Measurements from ENCODE around the gene C1orf116. TPM values are rescaled to one million over a fixed set of nuclear protein-coding genes. Genes with fewer than 3 reads are reported as not detected.

C1orf116 gene
- total RNA-seq, 4 donors from 2014 or later = 25.7 to 41.2 (median 29.2) TPM

DNA sequence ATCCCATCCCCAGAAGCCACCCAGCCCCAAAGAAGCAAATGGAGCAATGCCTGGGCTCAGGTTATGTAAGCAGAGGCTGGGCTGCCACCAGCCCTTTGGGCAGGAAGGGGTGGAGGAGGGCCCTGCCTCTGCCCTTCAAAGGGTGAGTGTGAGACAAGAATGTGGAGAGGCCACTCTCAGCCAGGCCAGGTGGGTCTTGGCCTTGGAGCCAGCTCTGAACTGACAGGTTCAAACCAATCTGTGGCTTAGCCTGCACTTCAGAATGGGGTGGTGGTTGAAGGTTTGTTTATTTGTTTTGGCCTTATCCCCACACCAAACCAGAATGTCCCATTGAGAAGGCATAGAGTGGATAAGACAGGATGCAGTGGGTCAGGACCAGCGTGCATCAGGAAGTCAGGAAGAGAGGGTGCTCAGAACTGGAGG is 29.8 kb downstream of the C1orf116 start:
- H3K4me1 ChIP-seq = peaks cover 0 to 18% (median 8%) of the 10 kb centered on the region in 4 donors
- no peak overlapping the region for H3K4me3 ChIP-seq
- no peak for DNase-seq
- WGBS, 2 donors (ENCODE audit: low coverage in 1 of 2) = 67% methylated on average over 1 of the region's 1 CpG; no CpG with 5 or more reads in 1 of the 2 donors
- H3K36me3 ChIP-seq = no peaks in the 10 kb centered on the region
- H3K9me3 ChIP-seq = no peaks in the 10 kb centered on the region
- no peaks in the 10 kb centered on the region for H3K27me3 ChIP-seq
- no peak for TF ChIP-seq POLR2A (IDR thresholded peaks at IDR 0.05)
- TF ChIP-seq EP300 (IDR thresholded peaks at IDR 0.05; ENCODE audit: low read depth) = no peak
- TF ChIP-seq, protein P1, sequence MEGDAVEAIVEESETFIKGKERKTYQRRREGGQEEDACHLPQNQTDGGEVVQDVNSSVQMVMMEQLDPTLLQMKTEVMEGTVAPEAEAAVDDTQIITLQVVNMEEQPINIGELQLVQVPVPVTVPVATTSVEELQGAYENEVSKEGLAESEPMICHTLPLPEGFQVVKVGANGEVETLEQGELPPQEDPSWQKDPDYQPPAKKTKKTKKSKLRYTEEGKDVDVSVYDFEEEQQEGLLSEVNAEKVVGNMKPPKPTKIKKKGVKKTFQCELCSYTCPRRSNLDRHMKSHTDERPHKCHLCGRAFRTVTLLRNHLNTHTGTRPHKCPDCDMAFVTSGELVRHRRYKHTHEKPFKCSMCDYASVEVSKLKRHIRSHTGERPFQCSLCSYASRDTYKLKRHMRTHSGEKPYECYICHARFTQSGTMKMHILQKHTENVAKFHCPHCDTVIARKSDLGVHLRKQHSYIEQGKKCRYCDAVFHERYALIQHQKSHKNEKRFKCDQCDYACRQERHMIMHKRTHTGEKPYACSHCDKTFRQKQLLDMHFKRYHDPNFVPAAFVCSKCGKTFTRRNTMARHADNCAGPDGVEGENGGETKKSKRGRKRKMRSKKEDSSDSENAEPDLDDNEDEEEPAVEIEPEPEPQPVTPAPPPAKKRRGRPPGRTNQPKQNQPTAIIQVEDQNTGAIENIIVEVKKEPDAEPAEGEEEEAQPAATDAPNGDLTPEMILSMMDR (IDR thresholded peaks at IDR 0.05) = no peak
- no peak for TF ChIP-seq POLR2AphosphoS5 (IDR thresholded peaks at IDR 0.05)
- intact Hi-C loops (cut with DNase I; ENCODE audit: low total_unique reads) (no loop called here), in situ Hi-C loops (cut with MboI; ENCODE audit: low pct_ligation_motif_present in 1 of 4, low pct_unique_long_range_greater_than_20kb in 1 of 4, low sequenced_read_pairs in 3 of 4) (no loop called here)
- no peak overlapping the region for H3K27ac ChIP-seq

DNA sequence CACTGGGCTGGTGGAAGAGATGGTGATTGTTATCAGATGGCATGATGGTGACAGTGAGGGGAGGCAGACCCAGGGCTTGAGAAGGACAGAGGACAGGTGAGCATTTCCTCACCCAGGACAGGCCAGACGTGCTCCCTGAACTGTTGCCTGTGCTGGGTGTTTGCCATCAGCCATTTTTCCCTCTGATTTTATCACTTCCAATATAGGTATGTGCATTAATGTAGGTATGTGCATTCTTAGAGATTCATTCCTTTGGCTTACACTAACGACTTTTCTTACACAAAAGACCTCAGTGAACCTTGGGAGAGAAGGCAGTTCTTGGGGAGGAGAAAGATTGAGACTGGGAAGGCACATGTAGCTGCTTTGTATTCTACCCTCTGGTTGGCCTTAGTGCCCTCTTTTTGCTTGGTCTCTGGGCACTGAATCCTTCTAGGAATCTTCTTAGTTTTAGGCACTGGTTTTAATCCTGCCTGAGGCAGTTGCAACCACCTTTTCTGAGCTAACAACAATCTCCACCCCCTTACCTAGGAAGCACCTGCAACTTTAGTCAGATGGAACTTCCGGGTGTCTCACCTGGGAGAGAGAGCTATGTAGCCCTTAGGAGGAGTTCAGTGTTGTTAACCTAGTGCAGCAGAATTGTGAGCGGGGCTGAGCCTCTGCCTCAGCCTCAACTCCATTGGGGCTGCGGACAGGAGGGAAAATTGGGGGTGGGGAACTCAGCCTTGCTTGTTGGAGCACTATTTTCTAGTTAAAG is 30.9 kb downstream of the C1orf116 start:
- TF ChIP-seq POLR2AphosphoS5 (IDR thresholded peaks at IDR 0.05) (no peak), POLR2A (IDR thresholded peaks at IDR 0.05) (no peak), EP300 (IDR thresholded peaks at IDR 0.05; ENCODE audit: low read depth) (no peak)
- TF ChIP-seq, protein P1 (IDR thresholded peaks at IDR 0.05) = no peak
- WGBS, 2 donors (ENCODE audit: low coverage in 1 of 2) = 29 to 59% methylated on average over 2 to 5 of the region's 5 CpGs
- Histone ChIP-seq H3K4me1 (peaks cover 0 to 18% (median 8%) of the 10 kb centered on the region in 4 donors), H3K27ac (peak overlapping the region in 1 of 4 donors; percentile 36), H3K36me3 (no peaks in the 10 kb centered on the region), H3K9me3 (no peaks in the 10 kb centered on the region), H3K4me3 (no peak overlapping the region), H3K27me3 (no peaks in the 10 kb centered on the region)
- no peak for DNase-seq
- intact Hi-C loops (cut with DNase I; ENCODE audit: low total_unique reads) = no loop called here
- in situ Hi-C loops (cut with MboI; ENCODE audit: low pct_ligation_motif_present in 1 of 4, low pct_unique_long_range_greater_than_20kb in 1 of 4, low sequenced_read_pairs in 3 of 4) = no loop called here

DNA sequence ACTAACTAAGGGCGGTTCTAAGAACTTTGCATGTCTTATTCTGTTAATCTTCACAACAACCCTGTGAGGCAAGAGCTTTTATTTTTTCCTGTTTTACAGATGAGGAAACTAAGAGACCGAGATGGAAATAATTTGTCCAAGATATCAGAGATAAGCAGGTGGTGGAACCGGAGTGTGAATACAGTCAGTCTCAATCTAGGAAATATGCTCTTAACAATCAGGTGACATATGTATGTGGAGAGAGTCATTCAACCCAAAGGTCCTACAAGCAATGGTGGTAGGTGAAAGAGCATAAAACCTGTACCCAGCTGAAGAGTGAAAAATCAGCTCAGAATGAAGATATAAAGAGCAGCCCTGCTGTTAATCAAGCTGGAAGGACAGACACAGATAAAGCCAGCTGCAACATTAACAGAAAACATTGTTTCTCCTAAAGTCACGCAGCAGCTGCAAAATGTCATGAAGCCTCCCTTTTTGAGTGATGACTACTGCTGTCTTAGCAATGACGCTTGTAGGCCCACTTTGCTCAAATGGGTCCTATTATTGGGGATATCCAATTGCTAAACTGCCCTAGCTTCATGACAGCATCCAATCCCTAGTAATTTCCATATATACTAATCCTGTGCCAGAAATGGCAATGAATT is 31.8 kb downstream of the C1orf116 start:
- no peak overlapping the region for H3K4me3 ChIP-seq
- H3K9me3 ChIP-seq = no peaks in the 10 kb centered on the region
- intact Hi-C loops (cut with DNase I; ENCODE audit: low total_unique reads) = no loop called here
- H3K27me3 ChIP-seq = no peaks in the 10 kb centered on the region
- WGBS, 2 donors (ENCODE audit: low coverage in 1 of 2) = 68 to 70% methylated on average over 4 to 5 of the region's 5 CpGs
- H3K4me1 ChIP-seq = peaks cover 0 to 17% (median 8%) of the 10 kb centered on the region in 4 donors
- H3K27ac ChIP-seq = no peak overlapping the region
- H3K36me3 ChIP-seq = no peaks in the 10 kb centered on the region
- DNase-seq = no peak
- TF ChIP-seq EP300 (IDR thresholded peaks at IDR 0.05; ENCODE audit: low read depth) (no peak), POLR2AphosphoS5 (IDR thresholded peaks at IDR 0.05) (no peak), POLR2A (IDR thresholded peaks at IDR 0.05) (no peak)
- TF ChIP-seq, protein P1 (IDR thresholded peaks at IDR 0.05) = no peak
- in situ Hi-C loops (cut with MboI; ENCODE audit: low pct_ligation_motif_present in 1 of 4, low pct_unique_long_range_greater_than_20kb in 1 of 4, low sequenced_read_pairs in 3 of 4) = no loop called here

DNA sequence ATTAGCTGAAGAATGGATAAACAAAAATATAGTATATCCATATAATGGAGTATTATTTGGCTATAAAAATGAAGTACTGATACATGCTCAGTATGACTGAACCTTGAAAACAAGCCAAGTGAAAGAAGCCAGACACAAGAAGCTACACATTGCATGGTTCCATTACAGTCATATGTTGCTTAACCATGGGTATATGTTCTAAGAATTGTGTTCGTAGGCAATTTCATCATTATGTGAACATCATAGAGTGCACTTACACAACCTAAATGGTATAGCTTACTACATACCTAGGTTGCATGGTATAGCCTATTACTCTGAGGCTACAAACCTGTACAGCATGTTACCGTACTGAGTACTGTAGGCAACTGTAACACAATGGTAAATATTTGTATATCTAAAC is 33.7 kb downstream of the C1orf116 start:
- intact Hi-C loops (cut with DNase I; ENCODE audit: low total_unique reads) (no loop called here), in situ Hi-C loops (cut with MboI; ENCODE audit: low pct_ligation_motif_present in 1 of 4, low pct_unique_long_range_greater_than_20kb in 1 of 4, low sequenced_read_pairs in 3 of 4) (no loop called here)
- 88 to 93% methylated on average over 1 to 2 of the region's 2 CpGs for WGBS, 2 donors (ENCODE audit: low coverage in 1 of 2)
- no peak for DNase-seq
- Histone ChIP-seq H3K36me3 (no peaks in the 10 kb centered on the region), H3K27me3 (no peaks in the 10 kb centered on the region), H3K4me1 (peaks cover 0 to 15% (median 3%) of the 10 kb centered on the region in 4 donors), H3K27ac (no peak overlapping the region), H3K4me3 (no peak overlapping the region), H3K9me3 (no peaks in the 10 kb centered on the region)
- TF ChIP-seq, protein P1 (IDR thresholded peaks at IDR 0.05) = no peak
- TF ChIP-seq POLR2A (IDR thresholded peaks at IDR 0.05) (no peak), EP300 (IDR thresholded peaks at IDR 0.05; ENCODE audit: low read depth) (no peak), POLR2AphosphoS5 (IDR thresholded peaks at IDR 0.05) (no peak)
